Upper lobe of right lung (tissue), 1 donor: ENCODE results near the gene ZDHHC16. TPM values are rescaled to one million over a fixed set of nuclear protein-coding genes. Genes with fewer than 3 reads are reported as not detected.

Experiments
- ATAC-seq: fragments of 200-7000 bp; cut with Tn5 transposase; one replicate; pipeline ENCODE4 v1.9.1; 2020; ENCODE audit warnings: mild to moderate bottlenecking, moderate library complexity
- DNase-seq: peaks from one replicate; pipeline ENCODE4 v3.0.0-alpha.2; 2020
- H3K27ac ChIP-seq: fragments of 200-600 bp; one replicate; pipeline ENCODE4 v1.8.0; 2022
- H3K27me3 ChIP-seq: fragments of 200-600 bp; one replicate; pipeline ENCODE4 v1.8.0; 2022; ENCODE audit warnings: mild to moderate bottlenecking
- H3K36me3 ChIP-seq: fragments of 200-600 bp; one replicate; pipeline ENCODE4 v1.8.0; 2022
- H3K4me1 ChIP-seq: fragments of 200-600 bp; one replicate; pipeline ENCODE4 v1.8.0; 2022
- H3K4me3 ChIP-seq: fragments of 200-600 bp; one replicate; pipeline ENCODE4 v1.8.0; 2022; ENCODE audit warnings: mild to moderate bottlenecking
- H3K9me3 ChIP-seq: fragments of 200-600 bp; one replicate; pipeline ENCODE4 v1.8.0; 2022
- CTCF ChIP-seq: fragments of 200-600 bp; IDR thresholded peaks from one replicate; pipeline ENCODE4 v1.8.0; 2022; ENCODE audit warnings: antibody characterized with exemption
- intact Hi-C: fragments of 100-400 bp; cut with DNase I; formaldehyde crosslinking; loops from one replicate; pipeline ENCODE4 v1.11.0; 2022
- total RNA-seq: library from RNA; stranded (reverse); fragmentation: NEBNext Ultra II Directional; extraction: Animal tissue kit (Norgen Biotek cat#: 25700); gene quantifications from one replicate; pipeline ENCODE4 v1.2.1, GENCODE V29; 2021
- donor health status: DM: no; HTN: yes; CAD: no; lungs with severe emphysema.

The ZDHHC16 gene
- total RNA-seq, 1 donor from 2014 or later = 63.2 TPM

GRCh38 chr10:97494863-97495506 lies 49.0 kb downstream of the ZDHHC16 start:
- H3K36me3 ChIP-seq = peaks cover 7% of the 10 kb centered on the region
- no peaks in the 10 kb centered on the region for H3K9me3 ChIP-seq
- intact Hi-C loops = no loop called here
- ATAC-seq (no peak), DNase-seq (no peak)
- no peak for TF ChIP-seq CTCF
- peaks cover 50% of the 10 kb centered on the region for H3K4me1 ChIP-seq
- H3K4me3 ChIP-seq = no peak overlapping the region
- H3K27me3 ChIP-seq = no peaks in the 10 kb centered on the region
- H3K27ac ChIP-seq = peak overlapping the region; percentile 14

- H3K4me1 ChIP-seq = peaks cover 48% of the 10 kb centered on the region
- peak; percentile 35 for ATAC-seq
- intact Hi-C loops = no loop called here
Observed at GRCh38 chr10:97497572-97498075, 51.6 kb downstream of the ZDHHC16 start.

GRCh38 chr10:97498076-97498840 lies 52.3 kb downstream of the ZDHHC16 start, which contains the start of gene MMS19:
TSS of gene MMS19 (minus strand) at chr10:97498422. CDS start at chr10:97498384, 38 bp downstream.
- peak; percentile 22 for TF ChIP-seq CTCF
- intact Hi-C loops = no loop called here
- ATAC-seq = peak; percentile 94
- Histone ChIP-seq H3K4me1 (peaks cover 48% of the 10 kb centered on the region), H3K36me3 (peaks cover 7% of the 10 kb centered on the region), H3K27ac (peak within 1 kb of the TSS; percentile 95), H3K27me3 (no peaks in the 10 kb centered on the region), H3K9me3 (no peaks in the 10 kb centered on the region), H3K4me3 (peak within 1 kb of the TSS; percentile 100)
- DNase-seq = peak; percentile 100

More at GRCh38 chr10:97497572-97498075, 51.6 kb downstream of the ZDHHC16 start:
- Histone ChIP-seq H3K9me3 (no peaks in the 10 kb centered on the region), H3K27me3 (no peaks in the 10 kb centered on the region), H3K27ac (peak overlapping the region; percentile 95), H3K4me3 (peak overlapping the region; percentile 100), H3K36me3 (peaks cover 7% of the 10 kb centered on the region)
- no peak for TF ChIP-seq CTCF
- peak; percentile 88 for DNase-seq

GRCh38 chr10:97498841-97499560 lies 53.0 kb downstream of the ZDHHC16 start, which contains the start of gene UBTD1:
TSS of gene UBTD1 (plus strand) at chr10:97498924. CDS start at chr10:97499204, 280 bp downstream.
- Histone ChIP-seq H3K4me3 (peak within 1 kb of the TSS; percentile 100), H3K27ac (peak within 1 kb of the TSS; percentile 95)
- ATAC-seq = peak; percentile 1

More at GRCh38 chr10:97498841-97499560, 53.0 kb downstream of the ZDHHC16 start, which contains the start of gene UBTD1:
- Histone ChIP-seq H3K36me3 (peaks cover 7% of the 10 kb centered on the region), H3K9me3 (no peaks in the 10 kb centered on the region), H3K27me3 (no peaks in the 10 kb centered on the region), H3K4me1 (peaks cover 47% of the 10 kb centered on the region)
- DNase-seq = peak; percentile 84
- TF ChIP-seq CTCF = no peak
- intact Hi-C loops = no loop called here
